GM12878 (cell line): ENCODE data around the gene SYCE3. TPM values are rescaled to one million over a fixed set of nuclear protein-coding genes. Genes with fewer than 3 reads are reported as not detected.
A peak's percentile ranks its signal among the peaks of the same experiment; 100 is the strongest.

Source experiments
- ATAC-seq: fragments of 200-7000 bp; cut with Tn5 transposase; 3 replicates; pipeline ENCODE4 v1.9.1; 2020; ENCODE audit warnings: mild to moderate bottlenecking, moderate library complexity
- BruUV-seq: library from RNA; stranded (reverse); fragments of 400-500 nt; replicated peaks from 2 replicates; lab custom pipeline; 2021; lab: Mats Ljungman, UMichigan
- CTCF ChIA-PET: fragments of 300-600 bp; sonication (Branson Sonifier 250); formaldehyde crosslinking; extraction: SDS; loops from one replicate; lab custom pipeline; 2021; ENCODE audit warnings: inconsistent platforms; lab: Yijun Ruan, JAX
- POLR2A ChIA-PET: fragments of 350-600 bp; formaldehyde crosslinking; extraction: SDS; loops from one replicate; lab custom pipeline; 2021; ENCODE audit warnings: inconsistent platforms; lab: Charles Lee
- RAD21 ChIA-PET: fragments of 300-600 bp; sonication (Branson Sonifier 250); formaldehyde crosslinking; loops from one replicate; lab custom pipeline; 2023; ENCODE audit warnings: antibody characterized with exemption; ENCODE audit not compliant: unreplicated experiment; lab: Charles Lee
- SMC1A ChIA-PET: fragments of 300-600 bp; sonication (Branson Sonifier 250); formaldehyde crosslinking; loops from one replicate; lab custom pipeline; 2023; ENCODE audit not compliant: unreplicated experiment, uncharacterized antibody; lab: Charles Lee
- DNase-seq: peaks from one replicate; pipeline ENCODE4 v3.0.0-alpha.2; 2011; ENCODE audit warnings: low read depth, low spot score
- FAIRE-seq: peaks from 3 replicates; lab custom pipeline; 2011; peaks lifted over from hg19 to GRCh38; lab: Jason Lieb, UNC
- H2AFZ ChIP-seq: 2 replicates; pipeline ENCODE4 v1.6.0; 2011; ENCODE audit warnings: low read depth, low read length, control low read depth; ENCODE audit not compliant: control insufficient read depth
- H3K27ac ChIP-seq: 2 replicates; pipeline ENCODE4 v1.5.1; 2011; ENCODE audit warnings: control low read depth; ENCODE audit not compliant: control insufficient read depth, insufficient read depth
- H3K27me3 ChIP-seq, 2 experiments: replicated peaks in 1 of 2; 2 replicates each; pipeline versions ENCODE4 v1.6.0 to v1.6.1; 2011; ENCODE audit warnings: low read length in 1 of 2; ENCODE audit not compliant: control insufficient read depth in 2 of 2, insufficient read depth in 2 of 2
- H3K36me3 ChIP-seq, 2 experiments: 2 replicates each; pipeline ENCODE4 v1.5.1; 2011; ENCODE audit warnings: low read length in 1 of 2; ENCODE audit not compliant: control insufficient read depth in 2 of 2, insufficient read depth in 2 of 2
- H3K4me1 ChIP-seq: 2 replicates; pipeline ENCODE4 v1.6.1; 2011; ENCODE audit warnings: mild to moderate bottlenecking, low read length, moderate library complexity, mixed read lengths; ENCODE audit not compliant: control insufficient read depth, insufficient read depth
- H3K4me2 ChIP-seq: 2 replicates; pipeline ENCODE4 v1.6.0; 2011; ENCODE audit warnings: control low read depth; ENCODE audit not compliant: control insufficient read depth, insufficient read depth
- H3K4me3 ChIP-seq: fragments of 200-600 bp; sonication (generic); 2 replicates; pipeline ENCODE4 v1.5.1; 2016
- H3K79me2 ChIP-seq: 2 replicates; pipeline ENCODE4 v1.6.0; 2011; ENCODE audit warnings: low read length; ENCODE audit not compliant: control insufficient read depth, insufficient read depth
- H3K9ac ChIP-seq: 2 replicates; pipeline ENCODE4 v1.8.0; 2011; ENCODE audit warnings: low read length, control low read depth, mixed read lengths; ENCODE audit not compliant: control insufficient read depth, insufficient read depth
- H3K9me3 ChIP-seq: replicated peaks from 3 replicates; pipeline ENCODE4 v1.5.1; 2011; ENCODE audit warnings: mild to moderate bottlenecking, low read length; ENCODE audit not compliant: control insufficient read depth, insufficient read depth
- H4K20me1 ChIP-seq: 2 replicates; pipeline ENCODE4 v1.6.0; 2011; ENCODE audit not compliant: control insufficient read depth, insufficient read depth
- BACH1 ChIP-seq: fragments of 450-650 bp; IDR thresholded peaks from 2 replicates; pipeline ENCODE4 v1.6.1; 2017; ENCODE audit warnings: mild to moderate bottlenecking, borderline replicate concordance
- CHD1 ChIP-seq: IDR thresholded peaks from 2 replicates; pipeline ENCODE4 v1.6.1; 2012; ENCODE audit warnings: low read depth, low read length, improper control_type of control experiment
- IKZF2 ChIP-seq, 2 experiments: fragments of 450-650 bp; IDR thresholded peaks; 2 replicates each; pipeline ENCODE4 v1.6.1; 2017; ENCODE audit warnings: mild to moderate bottlenecking in 2 of 2, moderate library complexity in 2 of 2
- KLF5 ChIP-seq: fragments of 450-650 bp; IDR thresholded peaks from 2 replicates; pipeline ENCODE4 v1.6.1; 2014; ENCODE audit warnings: mild to moderate bottlenecking; ENCODE audit not compliant: partially characterized antibody
- MEF2B ChIP-seq: fragments of 450-650 bp; IDR thresholded peaks from 2 replicates; pipeline ENCODE4 v1.6.1; 2018; ENCODE audit warnings: mild to moderate bottlenecking, moderate library complexity; ENCODE audit not compliant: partially characterized antibody, poor library complexity, severe bottlenecking
- MYB ChIP-seq: fragments of 150-350 bp; IDR thresholded peaks from 2 replicates; pipeline ENCODE4 v1.6.1; 2014; ENCODE audit warnings: mild to moderate bottlenecking, low read depth, low read length, borderline replicate concordance
- NFIC ChIP-seq: IDR thresholded peaks from 2 replicates; pipeline ENCODE4 v1.6.1; 2012; ENCODE audit warnings: low read depth, mild to moderate bottlenecking, inconsistent platforms, low read length, moderate library complexity
- POLR2AphosphoS2 ChIP-seq: IDR thresholded peaks from 2 replicates; pipeline ENCODE4 v1.6.1; 2011; ENCODE audit warnings: low read depth, mild to moderate bottlenecking, low read length, improper control_type of control experiment, moderate library complexity
- POLR2AphosphoS5 ChIP-seq: IDR thresholded peaks from 2 replicates; pipeline ENCODE4 v1.6.1; 2011; ENCODE audit warnings: mild to moderate bottlenecking, low read length, inconsistent platforms
- SIX5 ChIP-seq: IDR thresholded peaks from 2 replicates; pipeline ENCODE4 v1.6.1; 2011; ENCODE audit warnings: mild to moderate bottlenecking, low read depth, low read length, moderate library complexity; ENCODE audit not compliant: severe bottlenecking
- TCF3 ChIP-seq: IDR thresholded peaks from 2 replicates; pipeline ENCODE4 v1.6.1; 2012; ENCODE audit warnings: low read depth, mild to moderate bottlenecking, low read length, borderline replicate concordance; ENCODE audit not compliant: insufficient read depth
- WGBS: methylation state at CpG from one replicate; pipeline ENCODE4 v1.1.6; 2016; ENCODE audit warnings: low lambda C conversion rate; ENCODE audit not compliant: insufficient replicate concordance, insufficient coverage; ENCODE audit errors: missing lambda C conversion rate; 5-methylcytosine and 5-hydroxymethylcytosine counted together
- in situ Hi-C: fragments of 300-500 bp; cut with MboI; formaldehyde crosslinking; loops from 9 replicates; pipeline ENCODE4 v1.14.3; 2018; ENCODE audit warnings: mixed read lengths
- intact Hi-C: fragments of 100-400 bp; cut with micrococcal nuclease; formaldehyde crosslinking; loops from one replicate; pipeline ENCODE4 v1.14.2; 2022; ENCODE audit not compliant: unreplicated experiment
- polyA plus RNA-seq, 11 experiments: library from polyadenylated mRNA; depleted of rRNA in 4 of 11; unstranded in 6 of 11; stranded (reverse) in 5 of 11; fragments of >200 nt; fragmentation: Nextera tagmentation in 4 of 11; fragmentation: Illumina TruSeq in 1 of 11; extraction: Ambion mirVana in 4 of 11; extraction: Trizol in 1 of 11; gene quantifications; 1 replicate in 1 of 11; 2 replicates in 10 of 11; pipeline versions ENCODE4 v1.2.1 to v1.2.3, GENCODE V29; 2011 to 2016; ENCODE audit warnings: inconsistent platforms in 2 of 11, missing spikeins in 2 of 11, low read depth in 1 of 11
- total RNA-seq, 4 experiments: library from RNA; depleted of rRNA in 3 of 4; stranded (reverse); fragments of >200 nt in 3 of 4; fragmentation: Illumina TruSeq in 1 of 4; extraction: Trizol in 1 of 4; gene quantifications; 2 replicates each; pipeline versions ENCODE4 v1.2.1 to v1.2.3, GENCODE V29; 2013 to 2021
- TF ChIP-seq, protein P1 (sequence below): fragments of 450-650 bp; IDR thresholded peaks from 2 replicates; pipeline ENCODE4 v1.6.1; 2016; ENCODE audit warnings: mild to moderate bottlenecking, moderate library complexity, borderline replicate concordance
- TF ChIP-seq, protein P2 (sequence below): fragments of 450-650 bp; IDR thresholded peaks from 2 replicates; pipeline ENCODE4 v1.6.1; 2016; ENCODE audit warnings: mild to moderate bottlenecking

SYCE3 gene
- total and polyA plus RNA-seq, 10 of the 15 experiments (the other 5 are each of a cell fraction or from before 2014, with no cell fraction given), result 0.38 to 0.91 (median 0.76) TPM; not detected in 4

DNA sequence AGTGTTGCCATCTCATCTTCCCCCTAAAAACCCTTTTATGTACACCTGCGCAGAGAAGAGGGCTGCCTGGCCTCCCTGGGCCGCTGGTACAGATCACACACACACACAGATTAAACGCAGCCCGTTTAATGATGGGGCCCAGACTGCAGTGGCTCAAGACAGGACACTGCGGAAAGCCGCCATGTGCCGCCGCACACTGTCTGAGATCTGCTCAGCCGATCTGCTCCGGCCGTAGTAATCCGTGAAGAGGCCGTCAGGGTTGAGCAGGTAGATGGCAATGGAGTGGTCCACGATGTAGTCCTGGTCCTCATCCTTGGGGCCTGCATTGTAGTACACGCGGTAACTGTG is 39.3 kb downstream of the SYCE3 start:
- DNase-seq (no peak), ATAC-seq (no peak)
- TF ChIP-seq IKZF2 (IDR thresholded peaks at IDR 0.05) (no peak), TCF3 (no peak), POLR2AphosphoS5 (peak; percentile 23), SIX5 (no peak), MEF2B (no peak), MYB (no peak), BACH1 (no peak), KLF5 (no peak), POLR2AphosphoS2 (peak; percentile 25; the same call in 1 of the 2 replicates), NFIC (no peak), CHD1 (no peak)
- TF ChIP-seq, protein P1, sequence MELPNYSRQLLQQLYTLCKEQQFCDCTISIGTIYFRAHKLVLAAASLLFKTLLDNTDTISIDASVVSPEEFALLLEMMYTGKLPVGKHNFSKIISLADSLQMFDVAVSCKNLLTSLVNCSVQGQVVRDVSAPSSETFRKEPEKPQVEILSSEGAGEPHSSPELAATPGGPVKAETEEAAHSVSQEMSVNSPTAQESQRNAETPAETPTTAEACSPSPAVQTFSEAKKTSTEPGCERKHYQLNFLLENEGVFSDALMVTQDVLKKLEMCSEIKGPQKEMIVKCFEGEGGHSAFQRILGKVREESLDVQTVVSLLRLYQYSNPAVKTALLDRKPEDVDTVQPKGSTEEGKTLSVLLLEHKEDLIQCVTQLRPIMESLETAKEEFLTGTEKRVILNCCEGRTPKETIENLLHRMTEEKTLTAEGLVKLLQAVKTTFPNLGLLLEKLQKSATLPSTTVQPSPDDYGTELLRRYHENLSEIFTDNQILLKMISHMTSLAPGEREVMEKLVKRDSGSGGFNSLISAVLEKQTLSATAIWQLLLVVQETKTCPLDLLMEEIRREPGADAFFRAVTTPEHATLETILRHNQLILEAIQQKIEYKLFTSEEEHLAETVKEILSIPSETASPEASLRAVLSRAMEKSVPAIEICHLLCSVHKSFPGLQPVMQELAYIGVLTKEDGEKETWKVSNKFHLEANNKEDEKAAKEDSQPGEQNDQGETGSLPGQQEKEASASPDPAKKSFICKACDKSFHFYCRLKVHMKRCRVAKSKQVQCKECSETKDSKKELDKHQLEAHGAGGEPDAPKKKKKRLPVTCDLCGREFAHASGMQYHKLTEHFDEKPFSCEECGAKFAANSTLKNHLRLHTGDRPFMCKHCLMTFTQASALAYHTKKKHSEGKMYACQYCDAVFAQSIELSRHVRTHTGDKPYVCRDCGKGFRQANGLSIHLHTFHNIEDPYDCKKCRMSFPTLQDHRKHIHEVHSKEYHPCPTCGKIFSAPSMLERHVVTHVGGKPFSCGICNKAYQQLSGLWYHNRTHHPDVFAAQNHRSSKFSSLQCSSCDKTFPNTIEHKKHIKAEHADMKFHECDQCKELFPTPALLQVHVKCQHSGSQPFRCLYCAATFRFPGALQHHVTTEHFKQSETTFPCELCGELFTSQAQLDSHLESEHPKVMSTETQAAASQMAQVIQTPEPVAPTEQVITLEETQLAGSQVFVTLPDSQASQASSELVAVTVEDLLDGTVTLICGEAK, result no peak
- TF ChIP-seq, protein P2, sequence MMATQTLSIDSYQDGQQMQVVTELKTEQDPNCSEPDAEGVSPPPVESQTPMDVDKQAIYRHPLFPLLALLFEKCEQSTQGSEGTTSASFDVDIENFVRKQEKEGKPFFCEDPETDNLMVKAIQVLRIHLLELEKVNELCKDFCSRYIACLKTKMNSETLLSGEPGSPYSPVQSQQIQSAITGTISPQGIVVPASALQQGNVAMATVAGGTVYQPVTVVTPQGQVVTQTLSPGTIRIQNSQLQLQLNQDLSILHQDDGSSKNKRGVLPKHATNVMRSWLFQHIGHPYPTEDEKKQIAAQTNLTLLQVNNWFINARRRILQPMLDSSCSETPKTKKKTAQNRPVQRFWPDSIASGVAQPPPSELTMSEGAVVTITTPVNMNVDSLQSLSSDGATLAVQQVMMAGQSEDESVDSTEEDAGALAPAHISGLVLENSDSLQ, result no peak
- TF ChIP-seq, all 136 proteins: peak for 2
- Histone ChIP-seq H3K4me1 (peaks cover 9% of the 10 kb centered on the region), H3K9ac (no peak overlapping the region), H3K36me3 (peaks cover 5 to 38% of the 10 kb centered on the region in 2 experiments; a peak in 3 of 4 replicates), H3K4me3 (no peak overlapping the region), H4K20me1 (no peaks in the 10 kb centered on the region), H2AFZ (no peak overlapping the region), H3K27me3 (no peaks in the 10 kb centered on the region), H3K27ac (no peak overlapping the region), H3K4me2 (no peak overlapping the region), H3K9me3 (no peaks in the 10 kb centered on the region), H3K79me2 (peaks cover 34% of the 10 kb centered on the region)
- ChIA-PET SMC1A (interaction anchor here (1.2 kb wide), 1 partner anchor 15 kb away, joined by 3 read pairs; no protein-coding TSS in a partner anchor), POLR2A (interaction anchor here (4.9 kb wide), 1 partner anchor 14 kb away, joined by 84 read pairs; the partner anchor contains the start of genes LMF2 and NCAPH2), RAD21 (interaction anchor here (4.4 kb wide), 1 partner anchor 15 kb away, joined by 64 read pairs; the partner anchor contains the start of genes LMF2 and NCAPH2), CTCF (interaction anchor here (1.5 kb wide), 1 partner anchor 14 kb away, joined by 4 read pairs; no protein-coding TSS in a partner anchor)
- in situ Hi-C loops (no loop called here), intact Hi-C loops (no loop called here)
- 97% methylated on average over 16 of the region's 16 CpGs for WGBS
- no TSS peak for BruUV-seq
- FAIRE-seq, result no peak
